Left ventricle myocardium inferior (tissue), 1 donor: ENCODE results near the gene FOXO4. TPM values are rescaled to one million over a fixed set of nuclear protein-coding genes. Genes with fewer than 3 reads are reported as not detected.

Experiments
- DNase-seq: peaks from one replicate; pipeline ENCODE4 v3.0.0-alpha.2; 2020
- H3K27ac ChIP-seq: fragments of 200-600 bp; replicated peaks from 2 replicates; pipeline ENCODE4 v1.8.0; 2021
- H3K27me3 ChIP-seq: fragments of 200-600 bp; 2 replicates; pipeline ENCODE4 v1.8.0; 2021; ENCODE audit warnings: low read depth
- H3K36me3 ChIP-seq: fragments of 200-600 bp; 2 replicates; pipeline ENCODE4 v1.8.0; 2021
- H3K4me1 ChIP-seq: fragments of 200-600 bp; 2 replicates; pipeline ENCODE4 v1.8.0; 2021
- H3K4me3 ChIP-seq: fragments of 200-600 bp; 2 replicates; pipeline ENCODE4 v1.8.0; 2021; ENCODE audit warnings: mild to moderate bottlenecking, moderate library complexity
- H3K9me3 ChIP-seq: fragments of 200-600 bp; replicated peaks from 2 replicates; pipeline ENCODE4 v1.8.0; 2021
- CTCF ChIP-seq: fragments of 200-600 bp; IDR thresholded peaks from 2 replicates; pipeline ENCODE4 v1.8.0; 2021; ENCODE audit warnings: antibody characterized with exemption, mild to moderate bottlenecking, borderline replicate concordance
- intact Hi-C: fragments of 100-400 bp; cut with micrococcal nuclease; formaldehyde crosslinking; loops from one replicate; pipeline ENCODE4 v1.11.0; 2022
- total RNA-seq: library from RNA; stranded (reverse); fragmentation: NEBNext Ultra II Directional; extraction: Animal tissue kit (Norgen Biotek cat#: 25700); gene quantifications from one replicate; pipeline ENCODE4 v1.2.1, GENCODE V29; 2021
- donor health status: DM: no; HTN: yes; CAD: no; lungs with severe emphysema.

Gene FOXO4
- total RNA-seq, 1 donor from 2014 or later, result 39.5 TPM

- Histone ChIP-seq H3K4me3 (no peak overlapping the region), H3K36me3 (peaks cover 29% of the 10 kb centered on the region), H3K27ac (no peak overlapping the region), H3K9me3 (no peaks in the 10 kb centered on the region), H3K27me3 (no peaks in the 10 kb centered on the region), H3K4me1 (no peaks in the 10 kb centered on the region)
- intact Hi-C loops, result no loop called here
- no peak for TF ChIP-seq CTCF
- DNase-seq, result no peak
Observed at GRCh38 chrX:71057848-71058530, 37.7 kb upstream of the FOXO4 start.

- Histone ChIP-seq H3K4me1 (no peaks in the 10 kb centered on the region), H3K4me3 (no peak overlapping the region), H3K36me3 (peaks cover 29% of the 10 kb centered on the region), H3K27ac (no peak overlapping the region), H3K9me3 (no peaks in the 10 kb centered on the region), H3K27me3 (no peaks in the 10 kb centered on the region)
- DNase-seq, result no peak
- intact Hi-C loops, result no loop called here
- TF ChIP-seq CTCF, result no peak
Observed at GRCh38 chrX:71060127-71060526, 35.5 kb upstream of the FOXO4 start.

GRCh38 chrX:71067089-71067488 is 28.6 kb upstream of the FOXO4 start:
- Histone ChIP-seq H3K4me3 (peak overlapping the region; percentile 74), H3K27ac (peak overlapping the region; percentile 88), H3K27me3 (no peaks in the 10 kb centered on the region), H3K4me1 (peaks cover 7% of the 10 kb centered on the region), H3K36me3 (peaks cover under 1% of the 10 kb centered on the region), H3K9me3 (no peaks in the 10 kb centered on the region)
- DNase-seq, result no peak
- TF ChIP-seq CTCF, result no peak
- intact Hi-C loops, result no loop called here

GRCh38 chrX:71067712-71068043 is 28.0 kb upstream of the FOXO4 start:
- no peaks in the 10 kb centered on the region for H3K36me3 ChIP-seq
- H3K27ac ChIP-seq, result peak overlapping the region; percentile 88
- H3K4me1 ChIP-seq, result peaks cover 7% of the 10 kb centered on the region
- H3K27me3 ChIP-seq, result no peaks in the 10 kb centered on the region
- no peaks in the 10 kb centered on the region for H3K9me3 ChIP-seq
- no peak for DNase-seq
- peak overlapping the region; percentile 74 for H3K4me3 ChIP-seq
- intact Hi-C loops, result no loop called here
- no peak for TF ChIP-seq CTCF

- H3K27ac ChIP-seq, result peak within 1 kb of the TSS; percentile 88
- intact Hi-C loops, result no loop called here
- TF ChIP-seq CTCF, result no peak
Observed at GRCh38 chrX:71068044-71068918, 27.4 kb upstream of the FOXO4 start, which contains the start of gene SNX12. Gene SNX12, minus strand, starts transcription at chrX:71068334. Its CDS starts 28 bp downstream, at chrX:71068306.

More at GRCh38 chrX:71068044-71068918, 27.4 kb upstream of the FOXO4 start, which contains the start of gene SNX12:
- Histone ChIP-seq H3K27me3 (no peaks in the 10 kb centered on the region), H3K36me3 (no peaks in the 10 kb centered on the region), H3K4me3 (peak within 1 kb of the TSS; percentile 74), H3K9me3 (no peaks in the 10 kb centered on the region), H3K4me1 (peaks cover 7% of the 10 kb centered on the region)
- peak; percentile 90 for DNase-seq
